ENCODE results near the gene SUN1.

Gene SUN1

DNA sequence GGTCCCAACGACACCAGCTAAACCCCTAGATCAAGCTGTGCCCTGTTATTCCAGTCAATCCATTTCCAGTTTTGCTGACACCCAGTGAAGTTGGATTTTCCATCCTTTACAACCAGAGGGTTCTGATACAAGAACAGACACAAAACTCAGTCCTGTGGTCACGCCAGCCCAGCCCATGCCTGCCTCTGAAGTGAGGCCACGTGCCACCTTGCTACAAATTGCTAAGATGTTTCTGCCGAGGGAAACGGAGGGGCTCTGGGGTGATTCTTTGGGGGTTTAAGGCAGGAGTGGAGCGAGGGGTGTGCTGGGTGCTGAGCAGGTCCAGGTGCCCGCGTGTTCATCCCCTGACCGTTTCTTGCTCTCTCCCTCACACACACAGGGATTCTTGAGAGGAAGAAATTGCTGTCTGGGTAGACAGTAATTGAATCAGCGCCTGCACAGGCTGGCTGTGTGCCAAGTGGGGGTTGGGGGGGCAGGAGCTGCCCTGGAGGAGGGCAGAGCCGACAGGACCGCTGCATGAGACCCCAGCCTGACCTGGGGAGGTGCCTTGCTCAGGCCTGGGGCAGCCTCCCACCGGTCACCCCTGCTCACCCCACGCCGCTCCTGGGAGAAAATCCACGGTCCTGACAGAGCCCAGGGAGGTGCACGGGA is 84.1 kb downstream of the SUN1 start:
- WGBS, 2 experiments (ENCODE audit: insufficient coverage in 2 of 2), result 91 to 92% methylated on average over 9 to 13 of the region's 17 CpGs
- Histone ChIP-seq H3K4me3 (ENCODE audit: extremely low read depth, insufficient read depth, low read length, poor library complexity, severe bottlenecking) (no peak overlapping the region), H3K27ac (ENCODE audit: low read depth, low read length, severe bottlenecking) (no peak overlapping the region)

DNA sequence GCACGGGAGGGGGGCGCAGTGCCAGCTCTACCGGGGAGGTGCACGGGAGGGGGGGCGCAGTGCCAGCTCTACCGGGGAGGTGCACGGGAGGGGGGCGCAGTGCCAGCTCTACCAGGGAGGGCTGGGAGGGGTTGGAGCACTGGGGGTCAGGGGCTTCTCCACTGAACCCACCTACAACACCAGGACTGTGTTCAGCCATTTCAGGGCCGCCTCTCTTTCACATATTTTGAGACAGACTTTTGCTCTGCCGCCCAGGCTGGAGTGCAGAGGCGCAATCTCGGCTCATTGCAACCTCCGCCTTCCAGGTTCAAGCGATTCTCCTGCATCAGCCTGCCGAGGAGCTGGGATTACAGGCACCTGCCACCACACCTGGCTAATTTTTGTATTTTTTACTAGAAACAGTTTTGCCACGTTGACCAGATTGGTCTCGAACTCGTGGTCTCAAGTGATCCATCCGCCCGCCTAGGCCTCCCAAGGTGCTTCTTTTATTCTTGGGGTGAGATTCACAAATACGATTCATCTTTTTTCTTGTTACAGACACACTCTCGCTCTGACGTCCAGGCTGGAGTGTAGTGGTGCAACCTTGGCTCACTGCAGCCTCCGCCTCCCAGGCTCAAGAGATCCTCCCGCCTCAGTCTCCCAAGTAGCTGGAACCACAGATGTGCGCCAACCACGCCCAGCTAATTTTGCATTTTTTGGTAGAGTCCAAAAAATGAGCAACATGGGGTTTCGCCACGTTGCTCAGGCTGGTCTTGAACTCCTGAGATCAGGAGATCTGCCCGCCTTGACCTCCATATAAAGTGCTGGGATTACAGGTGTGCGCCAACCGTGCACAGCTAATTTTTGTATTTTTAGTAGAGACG is 85.2 kb downstream of the SUN1 start:
- 92 to 95% methylated on average over 25 to 26 of the region's 33 CpGs for WGBS, 2 experiments (ENCODE audit: insufficient coverage in 2 of 2)
- Histone ChIP-seq H3K27ac (ENCODE audit: low read depth, low read length, severe bottlenecking) (no peak overlapping the region), H3K4me3 (ENCODE audit: extremely low read depth, insufficient read depth, low read length, poor library complexity, severe bottlenecking) (no peak overlapping the region), H3K36me3 (ENCODE audit: control insufficient read depth, insufficient read depth, low read length) (no peaks in the 10 kb centered on the region), H3K9me3 (ENCODE audit: control insufficient read depth, low read length) (no peaks in the 10 kb centered on the region), H3K4me1 (ENCODE audit: control insufficient read depth, insufficient read depth, low read length, poor library complexity, severe bottlenecking) (peaks cover 3% of the 10 kb centered on the region)

More for the DNA sequence above, 84.1 kb downstream of the SUN1 start:
- Histone ChIP-seq H3K9me3 (ENCODE audit: control insufficient read depth, low read length) (no peaks in the 10 kb centered on the region), H3K36me3 (ENCODE audit: control insufficient read depth, insufficient read depth, low read length) (no peaks in the 10 kb centered on the region), H3K4me1 (ENCODE audit: control insufficient read depth, insufficient read depth, low read length, poor library complexity, severe bottlenecking) (peaks cover 3% of the 10 kb centered on the region)

DNA sequence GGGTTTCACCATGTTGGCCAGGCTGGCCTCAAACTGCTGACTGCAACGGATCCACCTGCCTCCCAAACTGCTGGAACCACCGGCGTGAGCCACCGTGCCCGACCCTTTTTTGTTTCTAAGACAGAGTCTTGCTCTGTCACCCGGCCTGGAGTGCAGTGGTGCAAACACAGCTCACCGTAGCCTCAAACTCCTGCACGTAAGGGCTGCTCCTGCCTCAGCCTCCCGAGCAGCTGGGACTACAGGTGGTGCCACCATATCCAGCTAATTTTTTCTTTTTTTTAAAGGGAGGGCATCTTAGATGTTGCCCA is 85.8 kb downstream of the SUN1 start:
- H3K4me3 ChIP-seq (ENCODE audit: extremely low read depth, insufficient read depth, low read length, poor library complexity, severe bottlenecking), result no peak overlapping the region
- no peaks in the 10 kb centered on the region for H3K9me3 ChIP-seq (ENCODE audit: control insufficient read depth, low read length)
- WGBS, 2 experiments (ENCODE audit: insufficient coverage in 2 of 2), result 85 to 90% methylated on average over 7 to 9 of the region's 9 CpGs
- H3K4me1 ChIP-seq (ENCODE audit: control insufficient read depth, insufficient read depth, low read length, poor library complexity, severe bottlenecking), result peaks cover 6% of the 10 kb centered on the region
- no peak overlapping the region for H3K27ac ChIP-seq (ENCODE audit: low read depth, low read length, severe bottlenecking)
- no peaks in the 10 kb centered on the region for H3K36me3 ChIP-seq (ENCODE audit: control insufficient read depth, insufficient read depth, low read length)

DNA sequence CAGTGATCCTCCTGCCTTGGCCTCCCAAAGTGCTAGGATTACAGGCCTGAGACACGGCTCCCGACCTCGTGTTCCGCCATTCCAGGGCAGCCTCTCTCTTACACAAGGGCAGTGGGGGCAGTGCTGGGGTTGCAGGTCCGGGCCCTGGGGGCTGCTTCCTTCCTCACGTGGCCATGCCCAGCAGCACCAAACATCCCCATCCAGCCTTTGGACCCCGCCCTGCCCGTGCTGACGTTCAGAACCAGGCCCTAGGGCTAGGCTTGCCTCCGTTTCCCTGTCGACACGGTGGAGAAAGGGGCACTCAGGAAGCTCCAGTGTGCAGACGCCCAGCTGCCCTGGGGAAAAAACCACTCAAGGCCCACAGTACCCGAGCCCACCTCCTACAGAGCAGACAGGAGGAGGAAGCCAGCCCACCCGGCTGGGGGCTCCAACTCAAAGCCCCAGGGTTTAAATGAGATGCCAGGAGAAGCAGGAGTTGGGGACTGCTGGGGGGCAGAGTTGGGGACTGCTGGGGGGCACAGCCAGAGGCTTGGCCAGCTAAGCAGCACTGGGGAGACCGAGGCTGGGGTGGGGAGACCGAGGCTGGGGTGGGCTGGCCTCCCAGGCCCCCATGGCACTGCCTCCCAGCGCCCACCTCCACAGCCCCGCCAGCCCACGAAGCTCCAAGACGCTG is 86.3 kb downstream of the SUN1 start:
- no peak overlapping the region for H3K27ac ChIP-seq (ENCODE audit: low read depth, low read length, severe bottlenecking)
- H3K36me3 ChIP-seq (ENCODE audit: control insufficient read depth, insufficient read depth, low read length), result no peaks in the 10 kb centered on the region
- 88 to 94% methylated on average over 12 to 21 of the region's 21 CpGs for WGBS, 2 experiments (ENCODE audit: insufficient coverage in 2 of 2)
- H3K9me3 ChIP-seq (ENCODE audit: control insufficient read depth, low read length), result no peaks in the 10 kb centered on the region
- peaks cover 12% of the 10 kb centered on the region for H3K4me1 ChIP-seq (ENCODE audit: control insufficient read depth, insufficient read depth, low read length, poor library complexity, severe bottlenecking)
- no peak overlapping the region for H3K4me3 ChIP-seq (ENCODE audit: extremely low read depth, insufficient read depth, low read length, poor library complexity, severe bottlenecking)

DNA sequence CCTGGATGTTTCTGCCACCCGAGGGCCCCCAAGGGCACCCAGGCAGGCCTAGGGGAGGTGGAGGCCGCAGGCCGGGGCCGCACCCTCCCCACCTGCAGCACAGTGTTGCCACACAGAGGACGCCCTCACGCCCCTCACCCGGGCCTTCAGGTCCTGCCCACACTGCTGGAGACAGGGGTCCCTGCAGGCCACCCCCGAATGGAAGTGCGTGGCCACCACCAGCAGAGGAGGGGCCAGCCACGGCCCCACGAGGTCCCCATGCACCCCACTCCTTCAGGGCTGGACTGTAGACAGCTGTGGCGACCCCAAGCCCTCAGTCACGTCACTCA is 86.8 kb downstream of the SUN1 start:
- Histone ChIP-seq H3K9me3 (ENCODE audit: control insufficient read depth, low read length) (no peaks in the 10 kb centered on the region), H3K27ac (ENCODE audit: low read depth, low read length, severe bottlenecking) (no peak overlapping the region), H3K4me1 (ENCODE audit: control insufficient read depth, insufficient read depth, low read length, poor library complexity, severe bottlenecking) (peaks cover 12% of the 10 kb centered on the region), H3K36me3 (ENCODE audit: control insufficient read depth, insufficient read depth, low read length) (no peaks in the 10 kb centered on the region), H3K4me3 (ENCODE audit: extremely low read depth, insufficient read depth, low read length, poor library complexity, severe bottlenecking) (no peak overlapping the region)
- 88 to 90% methylated on average over 7 to 11 of the region's 13 CpGs for WGBS, 2 experiments (ENCODE audit: insufficient coverage in 2 of 2)

DNA sequence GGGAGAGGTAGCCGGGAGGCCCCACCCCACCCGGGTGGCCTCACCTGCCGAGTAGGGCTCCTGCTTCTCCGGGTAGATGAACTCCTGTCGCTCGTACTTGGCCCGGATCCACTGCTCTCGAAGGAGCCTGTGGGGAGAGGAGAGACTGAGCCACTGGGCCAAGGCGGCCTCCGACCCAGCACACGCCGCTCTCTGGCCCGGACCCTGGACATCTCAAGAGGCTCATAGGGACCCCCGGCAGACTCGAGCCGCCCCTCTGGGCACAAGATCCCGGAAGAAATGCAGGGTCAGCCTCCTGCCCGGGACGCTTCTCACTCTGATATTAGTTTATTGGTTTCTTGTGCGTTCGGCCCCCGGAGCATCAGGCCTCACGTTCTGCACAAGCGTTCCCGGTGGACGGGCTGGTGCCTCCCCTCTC is 87.7 kb downstream of the SUN1 start:
- no peaks in the 10 kb centered on the region for H3K9me3 ChIP-seq (ENCODE audit: control insufficient read depth, low read length)
- 95 to 97% methylated on average over 17 to 26 of the region's 26 CpGs for WGBS, 2 experiments (ENCODE audit: insufficient coverage in 2 of 2)
- no peak overlapping the region for H3K4me3 ChIP-seq (ENCODE audit: extremely low read depth, insufficient read depth, low read length, poor library complexity, severe bottlenecking)
- peaks cover 18% of the 10 kb centered on the region for H3K4me1 ChIP-seq (ENCODE audit: control insufficient read depth, insufficient read depth, low read length, poor library complexity, severe bottlenecking)
- no peaks in the 10 kb centered on the region for H3K36me3 ChIP-seq (ENCODE audit: control insufficient read depth, insufficient read depth, low read length)
- no peak overlapping the region for H3K27ac ChIP-seq (ENCODE audit: low read depth, low read length, severe bottlenecking)

DNA sequence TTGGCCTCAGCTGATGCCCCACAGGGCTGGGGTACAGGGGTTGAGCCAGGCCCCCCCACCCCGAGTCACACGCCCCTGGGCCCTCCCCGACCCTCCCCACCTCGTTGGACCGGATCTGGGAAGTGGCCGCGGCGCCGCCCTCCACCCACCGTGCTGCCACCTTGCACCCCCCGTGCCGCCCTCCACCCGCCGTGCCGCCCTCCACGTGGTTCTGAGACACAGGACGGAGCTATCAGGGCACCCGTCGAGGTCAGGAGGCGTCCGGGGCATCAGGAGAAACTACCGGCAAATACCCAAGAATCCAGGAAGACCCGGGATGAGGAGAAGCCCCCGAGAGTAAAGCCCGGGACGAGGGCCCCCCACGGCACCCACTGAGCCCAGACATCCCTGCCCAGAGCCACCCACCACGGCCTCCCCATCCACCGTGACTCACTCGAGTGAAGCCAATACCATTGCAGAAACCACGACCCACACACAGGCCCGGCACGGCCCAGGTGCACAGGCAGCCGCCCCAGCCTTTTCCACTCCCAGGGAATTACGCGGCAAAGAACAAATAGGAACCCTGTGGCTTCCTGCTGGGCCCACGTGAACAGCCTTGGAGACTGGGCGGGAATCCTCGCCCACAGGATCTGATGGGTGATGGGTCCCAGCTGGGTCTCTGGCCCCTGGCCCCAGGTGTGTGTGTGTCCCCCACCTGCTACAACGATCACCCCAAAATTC is 88.2 kb downstream of the SUN1 start:
- no peak overlapping the region for H3K4me3 ChIP-seq (ENCODE audit: extremely low read depth, insufficient read depth, low read length, poor library complexity, severe bottlenecking)
- H3K4me1 ChIP-seq (ENCODE audit: control insufficient read depth, insufficient read depth, low read length, poor library complexity, severe bottlenecking), result peaks cover 18% of the 10 kb centered on the region
- H3K27ac ChIP-seq (ENCODE audit: low read depth, low read length, severe bottlenecking), result no peak overlapping the region
- WGBS, 2 experiments (ENCODE audit: insufficient coverage in 2 of 2), result 89% methylated on average over 22 to 38 of the region's 40 CpGs
- no peaks in the 10 kb centered on the region for H3K36me3 ChIP-seq (ENCODE audit: control insufficient read depth, insufficient read depth, low read length)
- no peaks in the 10 kb centered on the region for H3K9me3 ChIP-seq (ENCODE audit: control insufficient read depth, low read length)

GRCh38 chr7:921071-921461 is 88.8 kb downstream of the SUN1 start:
- no peaks in the 10 kb centered on the region for H3K36me3 ChIP-seq (ENCODE audit: control insufficient read depth, insufficient read depth, low read length)
- H3K4me1 ChIP-seq (ENCODE audit: control insufficient read depth, insufficient read depth, low read length, poor library complexity, severe bottlenecking), result peaks cover 20% of the 10 kb centered on the region
- H3K27ac ChIP-seq (ENCODE audit: low read depth, low read length, severe bottlenecking), result no peak overlapping the region
- H3K4me3 ChIP-seq (ENCODE audit: extremely low read depth, insufficient read depth, low read length, poor library complexity, severe bottlenecking), result no peak overlapping the region
- WGBS, 2 experiments (ENCODE audit: insufficient coverage in 2 of 2), result 95% methylated on average over 13 to 14 of the region's 15 CpGs
- no peaks in the 10 kb centered on the region for H3K9me3 ChIP-seq (ENCODE audit: control insufficient read depth, low read length)

DNA sequence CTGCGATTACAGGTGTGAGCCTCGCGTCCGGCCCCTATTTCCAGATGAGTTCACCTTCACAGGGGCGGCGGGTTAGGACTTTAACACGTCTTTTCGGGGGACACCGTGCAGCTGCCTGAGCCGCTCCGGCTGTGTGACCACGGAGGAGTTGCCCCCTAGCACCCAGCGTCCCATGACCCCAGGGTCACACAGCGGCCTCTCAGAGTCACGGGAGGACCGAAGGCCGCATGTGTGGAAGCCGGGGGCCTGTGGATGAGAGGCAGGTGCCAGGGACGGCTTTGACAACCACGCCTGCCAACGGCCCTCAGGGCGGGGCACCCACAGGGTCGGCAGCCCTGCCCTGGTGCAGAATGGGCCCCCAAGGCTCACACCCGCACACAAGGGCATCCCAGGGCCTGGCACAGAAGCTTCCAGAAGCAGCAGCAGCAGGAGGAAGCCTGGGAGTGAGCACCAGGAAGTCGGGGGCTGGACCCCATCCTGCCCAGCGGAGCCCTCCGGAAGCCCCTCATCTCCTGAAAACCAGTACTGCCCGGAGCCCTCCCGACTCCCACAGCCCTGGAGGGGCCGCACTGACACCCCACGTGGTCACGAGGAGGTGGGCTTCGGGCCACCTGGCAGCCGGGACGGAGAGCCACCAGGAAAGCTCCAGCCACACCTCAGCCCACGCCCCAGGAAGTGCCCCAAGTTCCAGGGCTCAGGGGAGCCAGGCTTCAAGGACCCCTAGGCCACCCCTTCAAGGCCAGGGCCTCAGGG is 89.5 kb downstream of the SUN1 start:
- Histone ChIP-seq H3K4me1 (ENCODE audit: control insufficient read depth, insufficient read depth, low read length, poor library complexity, severe bottlenecking) (peaks cover 20% of the 10 kb centered on the region), H3K4me3 (ENCODE audit: extremely low read depth, insufficient read depth, low read length, poor library complexity, severe bottlenecking) (no peak overlapping the region), H3K36me3 (ENCODE audit: control insufficient read depth, insufficient read depth, low read length) (no peaks in the 10 kb centered on the region), H3K9me3 (ENCODE audit: control insufficient read depth, low read length) (no peaks in the 10 kb centered on the region), H3K27ac (ENCODE audit: low read depth, low read length, severe bottlenecking) (no peak overlapping the region)
- WGBS, 2 experiments (ENCODE audit: insufficient coverage in 2 of 2), result 93 to 94% methylated on average over 30 to 31 of the region's 36 CpGs

All from mesodermal cell (in vitro differentiated cells).